Measurements from ENCODE around the gene FLOT2.
"Not testable (repeated sequence)": the region's sequence is repeated elsewhere in the genome, so short reads cannot be mapped to it uniquely, and the experiment has no call there.

DNA sequence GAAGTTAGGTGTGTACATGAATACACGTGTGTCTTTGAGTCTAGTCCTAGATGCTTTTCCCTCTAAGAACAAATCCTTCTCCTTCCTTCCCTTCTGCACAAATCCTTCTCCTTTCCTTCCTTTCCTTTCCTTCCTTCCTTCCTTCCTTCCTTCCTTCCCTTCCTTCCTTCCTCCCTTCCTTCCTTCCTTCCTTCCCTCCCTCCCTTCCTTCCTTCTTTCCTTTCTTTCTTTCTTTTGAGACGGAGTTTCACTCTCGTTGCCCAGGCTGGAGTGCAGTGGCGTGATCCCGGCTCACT is 6.0 kb upstream of the FLOT2 start:
- not testable (repeated sequence) for TF ChIP-seq POLR2A (IDR thresholded peaks at IDR 0.05)
- TF ChIP-seq, protein P1, sequence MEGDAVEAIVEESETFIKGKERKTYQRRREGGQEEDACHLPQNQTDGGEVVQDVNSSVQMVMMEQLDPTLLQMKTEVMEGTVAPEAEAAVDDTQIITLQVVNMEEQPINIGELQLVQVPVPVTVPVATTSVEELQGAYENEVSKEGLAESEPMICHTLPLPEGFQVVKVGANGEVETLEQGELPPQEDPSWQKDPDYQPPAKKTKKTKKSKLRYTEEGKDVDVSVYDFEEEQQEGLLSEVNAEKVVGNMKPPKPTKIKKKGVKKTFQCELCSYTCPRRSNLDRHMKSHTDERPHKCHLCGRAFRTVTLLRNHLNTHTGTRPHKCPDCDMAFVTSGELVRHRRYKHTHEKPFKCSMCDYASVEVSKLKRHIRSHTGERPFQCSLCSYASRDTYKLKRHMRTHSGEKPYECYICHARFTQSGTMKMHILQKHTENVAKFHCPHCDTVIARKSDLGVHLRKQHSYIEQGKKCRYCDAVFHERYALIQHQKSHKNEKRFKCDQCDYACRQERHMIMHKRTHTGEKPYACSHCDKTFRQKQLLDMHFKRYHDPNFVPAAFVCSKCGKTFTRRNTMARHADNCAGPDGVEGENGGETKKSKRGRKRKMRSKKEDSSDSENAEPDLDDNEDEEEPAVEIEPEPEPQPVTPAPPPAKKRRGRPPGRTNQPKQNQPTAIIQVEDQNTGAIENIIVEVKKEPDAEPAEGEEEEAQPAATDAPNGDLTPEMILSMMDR (IDR thresholded peaks at IDR 0.05) = not testable (repeated sequence)
